CD8-positive, alpha-beta memory T cell (primary cell): Measurements from ENCODE around the gene NCBP3. TPM values are rescaled to one million over a fixed set of nuclear protein-coding genes. Genes with fewer than 3 reads are reported as not detected.

ENCODE experiments used
- CTCF ChIA-PET: fragments of 350-600 bp; sonication (Branson Sonifier 250); formaldehyde crosslinking; loops from one replicate; lab custom pipeline; 2021; ENCODE audit warnings: antibody characterized with exemption; lab: Charles Lee
- POLR2A ChIA-PET: fragments of 350-600 bp; sonication (Branson Sonifier 250); formaldehyde crosslinking; loops from one replicate; lab custom pipeline; 2021; ENCODE audit warnings: antibody characterized with exemption; lab: Charles Lee
- DNase-seq, 5 donors: peaks; one replicate each; pipeline versions ENCODE4 v3.0.0 to v3.0.0-alpha.2; 2020 to 2022; ENCODE audit warnings: mixed read lengths in 1 of 5
- H3K27ac ChIP-seq: one replicate; pipeline ENCODE4 v1.7.0; 2013; ENCODE audit warnings: low read depth, mild to moderate bottlenecking, low read length, moderate library complexity
- H3K27me3 ChIP-seq: 2 replicates; pipeline ENCODE4 v1.7.0; 2013; ENCODE audit warnings: low read length, mild to moderate bottlenecking; ENCODE audit not compliant: insufficient read depth, poor library complexity, severe bottlenecking
- H3K36me3 ChIP-seq: 2 replicates; pipeline ENCODE4 v1.7.0; 2013; ENCODE audit warnings: mild to moderate bottlenecking, low read length, moderate library complexity; ENCODE audit not compliant: insufficient read depth
- H3K4me1 ChIP-seq: 2 replicates; pipeline ENCODE4 v1.7.0; 2013; ENCODE audit warnings: mild to moderate bottlenecking, low read length, moderate library complexity; ENCODE audit not compliant: insufficient read depth
- H3K4me3 ChIP-seq: 2 replicates; pipeline ENCODE4 v1.7.0; 2013; ENCODE audit warnings: mild to moderate bottlenecking, low read length
- H3K9me3 ChIP-seq: 2 replicates; pipeline ENCODE4 v1.7.0; 2013; ENCODE audit warnings: mild to moderate bottlenecking, low read length
- H3K27ac Mint-ChIP-seq, 8 donors: one replicate each; pipeline ENCODE4 v1.8.0; 2020 to 2021; ENCODE audit warnings: mixed read lengths in 8 of 8, mild to moderate bottlenecking in 6 of 8, inconsistent platforms in 3 of 8, moderate library complexity in 3 of 8
- H3K27me3 Mint-ChIP-seq, 2 donors: one replicate each; pipeline ENCODE4 v1.8.0; 2020 to 2021; ENCODE audit warnings: mixed read lengths in 2 of 2, mild to moderate bottlenecking in 1 of 2, moderate library complexity in 1 of 2
- H3K36me3 Mint-ChIP-seq, 3 donors: one replicate each; pipeline ENCODE4 v1.8.0; 2020 to 2021; ENCODE audit warnings: mixed read lengths in 3 of 3, inconsistent platforms in 1 of 3, mild to moderate bottlenecking in 1 of 3
- H3K4me1 Mint-ChIP-seq, 3 donors: one replicate each; pipeline ENCODE4 v1.8.0; 2020 to 2021; ENCODE audit warnings: mixed read lengths in 3 of 3, inconsistent platforms in 1 of 3, mild to moderate bottlenecking in 1 of 3
- H3K4me3 Mint-ChIP-seq, 7 donors: one replicate each; pipeline ENCODE4 v1.8.0; 2020 to 2021; ENCODE audit warnings: mixed read lengths in 7 of 7, mild to moderate bottlenecking in 6 of 7, moderate library complexity in 4 of 7, inconsistent platforms in 2 of 7
- H3K9me3 Mint-ChIP-seq, 5 donors: one replicate each; pipeline ENCODE4 v1.8.0; 2020 to 2022; ENCODE audit warnings: mixed read lengths in 5 of 5, mild to moderate bottlenecking in 3 of 5, moderate library complexity in 2 of 5, inconsistent platforms in 1 of 5
- polyA plus RNA-seq: library from polyadenylated mRNA; unstranded; fragments of 300-500 nt; fragmentation: Illumina TruSeq; gene quantifications from one replicate; pipeline ENCODE4 v1.2.3, GENCODE V29; 2021
- total RNA-seq, 2 experiments: library from RNA; stranded (reverse); gene quantifications; one replicate each; pipeline ENCODE4 v1.2.3, GENCODE V29; 2021

The NCBP3 gene
- total and polyA plus RNA-seq, 3 experiments from 2014 or later: 18.0 to 42.0 (median 39.9) TPM

DNA sequence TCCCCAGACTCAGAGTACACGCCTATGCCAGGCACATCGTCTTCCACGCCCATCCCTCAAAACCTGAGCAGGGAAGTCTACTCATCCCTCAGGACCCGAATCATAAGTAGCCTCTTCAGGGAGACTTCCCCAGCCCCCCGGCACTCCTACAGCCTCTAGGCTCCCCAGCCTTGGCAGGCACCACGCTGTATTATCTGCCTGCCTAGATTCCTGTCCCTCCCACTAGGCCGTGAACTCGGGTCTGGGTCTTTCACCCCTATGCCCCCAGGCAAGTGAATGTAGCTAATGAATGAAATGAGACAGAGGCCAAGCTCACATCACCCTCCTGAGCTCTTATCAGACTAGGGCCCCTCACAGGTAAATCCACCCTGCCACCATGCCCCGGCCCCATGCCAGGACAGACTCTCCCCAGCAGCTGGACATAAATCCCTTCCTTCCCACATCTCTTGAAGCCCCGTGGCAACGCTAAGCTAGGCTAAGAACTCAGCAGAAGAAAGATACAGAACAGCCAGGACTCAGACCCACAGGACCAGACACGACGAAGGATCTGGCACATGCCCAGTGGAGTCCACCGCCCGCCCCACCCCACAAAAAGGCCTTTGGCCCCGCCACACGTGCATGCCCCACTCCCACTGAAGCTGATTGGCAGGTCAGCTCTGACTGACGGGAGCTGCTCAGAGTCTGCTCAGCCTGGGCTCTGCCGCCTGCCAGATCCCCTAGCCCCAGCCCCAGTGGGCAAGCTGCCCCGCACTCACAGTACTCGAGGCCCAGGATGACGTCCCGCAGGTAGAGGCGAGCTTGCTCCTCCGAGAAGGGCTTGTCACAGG lies 33.8 kb upstream of the NCBP3 start:
- Mint-ChIP-seq H3K9me3 (no peaks in the 10 kb centered on the region), H3K27ac (peak overlapping the region in 2 of 8 donors; percentile 70 to 72), H3K36me3 (peaks cover 0 to 10% (median 0%) of the 10 kb centered on the region in 3 donors), H3K4me1 (no peaks in the 10 kb centered on the region), H3K27me3 (no peaks in the 10 kb centered on the region), H3K4me3 (no peak overlapping the region)
- ChIA-PET CTCF (interaction anchor here (1.0 kb wide), 1 partner anchor 34 kb away, joined by 5 read pairs; the partner anchor contains the start of gene NCBP3), POLR2A (no interaction called here)
- H3K36me3 ChIP-seq: no peaks in the 10 kb centered on the region
- H3K27me3 ChIP-seq: no peaks in the 10 kb centered on the region
- H3K9me3 ChIP-seq: no peaks in the 10 kb centered on the region
- no peak overlapping the region for H3K27ac ChIP-seq
- H3K4me3 ChIP-seq: no peak overlapping the region
- H3K4me1 ChIP-seq: no peaks in the 10 kb centered on the region
- DNase-seq: no peak

DNA sequence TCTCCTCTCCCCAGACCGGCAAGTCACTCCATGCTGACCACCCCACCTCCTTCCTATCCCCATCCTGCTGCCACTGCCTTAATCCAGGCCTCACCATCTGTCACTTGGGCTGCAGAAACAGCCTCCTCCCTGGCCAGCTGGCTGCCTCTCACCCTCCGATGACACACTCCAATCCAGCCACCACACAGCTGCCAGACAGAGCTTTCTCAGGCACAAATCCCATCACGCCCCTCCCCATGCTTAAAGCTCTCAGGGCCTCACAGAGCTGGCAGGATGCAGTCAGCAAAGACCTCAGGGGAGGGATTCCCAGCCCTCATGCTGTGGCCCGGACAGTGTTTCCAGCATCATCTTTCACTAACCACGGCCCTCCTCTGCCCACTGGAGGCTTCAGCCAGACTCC lies 33.1 kb upstream of the NCBP3 start:
- H3K4me1 ChIP-seq: no peaks in the 10 kb centered on the region
- H3K27me3 ChIP-seq: no peaks in the 10 kb centered on the region
- Mint-ChIP-seq H3K4me1 (no peaks in the 10 kb centered on the region), H3K27me3 (no peaks in the 10 kb centered on the region), H3K4me3 (no peak overlapping the region), H3K9me3 (no peaks in the 10 kb centered on the region), H3K36me3 (peaks cover 0 to 10% (median 0%) of the 10 kb centered on the region in 3 donors), H3K27ac (peak overlapping the region in 1 of 8 donors; percentile 72)
- H3K36me3 ChIP-seq: no peaks in the 10 kb centered on the region
- H3K4me3 ChIP-seq: no peak overlapping the region
- ChIA-PET POLR2A (no interaction called here), CTCF (interaction anchor here (2.5 kb wide), 1 partner anchor 16 kb away, joined by 8 read pairs; no protein-coding TSS in a partner anchor)
- H3K9me3 ChIP-seq: no peaks in the 10 kb centered on the region
- H3K27ac ChIP-seq: no peak overlapping the region
- no peak for DNase-seq

DNA sequence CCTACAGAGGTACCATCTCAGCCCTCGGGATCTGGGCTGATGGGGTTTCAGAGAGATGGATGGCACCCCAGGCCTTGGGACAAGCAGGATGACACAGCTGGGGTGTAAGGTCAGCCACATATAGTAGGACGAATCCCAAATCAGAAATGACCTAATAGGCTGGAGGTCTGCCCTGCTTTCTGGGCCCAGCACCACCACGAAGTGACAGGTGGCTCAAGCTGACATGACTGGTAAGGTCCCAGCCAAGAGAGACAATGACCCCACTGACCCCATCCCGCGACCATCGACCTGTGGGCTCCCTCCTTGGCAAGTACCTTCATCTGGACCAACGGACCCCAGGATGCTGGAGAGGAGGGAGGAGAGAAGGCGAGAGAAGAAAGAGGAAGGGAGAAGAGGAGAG lies 31.2 kb upstream of the NCBP3 start:
- H3K4me1 Mint-ChIP-seq: no peaks in the 10 kb centered on the region
- no peak overlapping the region for H3K4me3 ChIP-seq
- CTCF ChIA-PET: interaction anchor here (2.5 kb wide), 1 partner anchor 14 kb away, joined by 8 read pairs; no protein-coding TSS in a partner anchor

DNA sequence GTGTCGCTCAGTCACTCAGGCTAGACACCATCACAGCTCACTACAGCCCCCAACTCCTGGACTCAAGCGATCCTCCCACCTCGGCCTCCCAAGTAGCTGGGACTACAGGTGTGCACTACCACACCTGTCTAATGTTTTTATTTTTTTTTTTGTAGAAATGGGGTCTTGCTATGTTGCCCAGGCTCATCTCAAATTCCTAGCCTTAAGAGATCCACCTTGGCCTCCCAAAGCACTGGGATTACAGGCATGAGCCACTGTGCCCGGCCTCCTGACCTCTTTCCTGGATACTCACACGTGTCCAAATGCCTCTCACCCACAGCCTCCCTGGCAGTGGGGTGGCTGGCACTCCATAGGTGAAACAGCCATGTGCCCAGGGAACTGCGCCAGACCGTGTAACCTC lies 29.3 kb upstream of the NCBP3 start:
- no peak overlapping the region for H3K4me3 ChIP-seq
- ChIA-PET CTCF (no interaction called here), POLR2A (no interaction called here)
- no peaks in the 10 kb centered on the region for H3K27me3 ChIP-seq
- no peaks in the 10 kb centered on the region for H3K9me3 Mint-ChIP-seq
- H3K4me1 ChIP-seq: no peaks in the 10 kb centered on the region
- no peak overlapping the region for H3K27ac ChIP-seq
- H3K27ac Mint-ChIP-seq: peak overlapping the region in 1 of 8 donors; percentile 75
- no peaks in the 10 kb centered on the region for H3K9me3 ChIP-seq
- H3K36me3 Mint-ChIP-seq: peaks cover 0 to 14% (median 0%) of the 10 kb centered on the region in 3 donors
- peaks cover 5 to 6% (median 5%) of the 10 kb centered on the region in 3 donors for H3K4me1 Mint-ChIP-seq
- H3K36me3 ChIP-seq: no peaks in the 10 kb centered on the region
- no peaks in the 10 kb centered on the region for H3K27me3 Mint-ChIP-seq
- H3K4me3 Mint-ChIP-seq: no peak overlapping the region
- DNase-seq: no peak

More for the DNA sequence above, 31.2 kb upstream of the NCBP3 start:
- H3K9me3 ChIP-seq: no peaks in the 10 kb centered on the region
- H3K27me3 ChIP-seq: no peaks in the 10 kb centered on the region
- H3K4me1 ChIP-seq: no peaks in the 10 kb centered on the region
- H3K36me3 ChIP-seq: no peaks in the 10 kb centered on the region
- H3K9me3 Mint-ChIP-seq: no peaks in the 10 kb centered on the region
- no peak overlapping the region for H3K27ac Mint-ChIP-seq
- H3K27me3 Mint-ChIP-seq: no peaks in the 10 kb centered on the region
- POLR2A ChIA-PET: no interaction called here
- H3K4me3 Mint-ChIP-seq: no peak overlapping the region
- peaks cover 0 to 14% (median 0%) of the 10 kb centered on the region in 3 donors for H3K36me3 Mint-ChIP-seq
- H3K27ac ChIP-seq: no peak overlapping the region
- DNase-seq: no peak

DNA sequence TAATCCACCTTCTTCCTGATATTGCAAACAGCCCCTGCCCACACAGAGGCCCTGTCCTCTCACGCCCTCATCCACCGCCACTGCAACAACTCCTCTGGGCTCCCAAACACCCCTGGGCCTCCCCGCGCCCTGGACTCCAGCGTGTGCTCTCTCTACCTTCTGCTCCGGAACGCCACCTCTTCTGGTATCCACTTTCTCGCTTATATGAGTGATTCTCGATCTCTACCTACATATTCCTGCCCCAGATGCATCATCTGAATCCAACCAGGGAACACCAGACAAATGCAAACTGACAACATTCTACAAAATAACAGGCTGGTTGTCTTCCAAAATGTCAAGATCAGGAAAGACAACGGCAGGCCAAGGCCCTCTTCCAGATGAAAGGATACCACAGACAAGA lies 27.8 kb upstream of the NCBP3 start:
- DNase-seq: no peak
- Histone ChIP-seq H3K27ac (no peak overlapping the region), H3K4me3 (no peak overlapping the region), H3K4me1 (no peaks in the 10 kb centered on the region), H3K27me3 (no peaks in the 10 kb centered on the region), H3K36me3 (no peaks in the 10 kb centered on the region), H3K9me3 (no peaks in the 10 kb centered on the region)
- H3K4me3 Mint-ChIP-seq: no peak overlapping the region
- POLR2A ChIA-PET: no interaction called here
- H3K36me3 Mint-ChIP-seq: peaks cover 0 to 12% (median 0%) of the 10 kb centered on the region in 3 donors
- CTCF ChIA-PET: no interaction called here
- H3K9me3 Mint-ChIP-seq: no peaks in the 10 kb centered on the region
- peaks cover 5 to 6% (median 5%) of the 10 kb centered on the region in 3 donors for H3K4me1 Mint-ChIP-seq
- peak overlapping the region in 2 of 8 donors; percentile 18 to 50 for H3K27ac Mint-ChIP-seq
- H3K27me3 Mint-ChIP-seq: no peaks in the 10 kb centered on the region

DNA sequence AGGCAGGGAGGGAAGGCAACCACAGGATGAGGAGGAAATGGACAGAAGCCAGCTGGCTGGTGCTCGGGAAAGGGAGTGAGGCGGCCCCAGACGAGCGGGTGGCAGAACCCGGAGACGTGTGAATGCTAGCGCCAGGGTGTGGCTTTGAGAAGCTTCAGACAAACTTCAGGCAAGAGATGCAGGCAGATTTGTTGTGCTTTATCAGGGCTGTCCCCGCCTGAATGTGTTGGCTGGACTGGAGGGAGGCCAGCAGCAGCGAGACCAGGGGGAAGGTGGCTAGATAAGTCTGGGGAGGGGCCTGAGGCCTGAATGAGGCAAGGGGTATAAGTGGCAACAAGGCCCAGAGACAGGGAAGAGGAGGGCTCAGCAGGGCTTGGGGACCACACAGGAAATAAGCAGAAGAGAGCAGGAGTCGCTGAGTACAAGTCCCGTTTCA lies 24.8 kb upstream of the NCBP3 start:
- peak overlapping the region; percentile 16 to 90 (median 57) for H3K4me3 Mint-ChIP-seq
- H3K9me3 Mint-ChIP-seq: no peaks in the 10 kb centered on the region
- Histone ChIP-seq H3K36me3 (no peaks in the 10 kb centered on the region), H3K27ac (peak overlapping the region; percentile 35), H3K4me1 (no peaks in the 10 kb centered on the region), H3K4me3 (no peak overlapping the region), H3K27me3 (no peaks in the 10 kb centered on the region), H3K9me3 (no peaks in the 10 kb centered on the region)
- CTCF ChIA-PET: no interaction called here
- H3K36me3 Mint-ChIP-seq: peaks cover 0 to 9% (median 0%) of the 10 kb centered on the region in 3 donors
- H3K27ac Mint-ChIP-seq: peak overlapping the region; percentile 78 to 97 (median 92)
- POLR2A ChIA-PET: no interaction called here
- H3K4me1 Mint-ChIP-seq: peaks cover 5 to 6% (median 5%) of the 10 kb centered on the region in 3 donors
- DNase-seq: peak in 2 of 5 donors; percentile 18 to 21
- no peaks in the 10 kb centered on the region for H3K27me3 Mint-ChIP-seq

DNA sequence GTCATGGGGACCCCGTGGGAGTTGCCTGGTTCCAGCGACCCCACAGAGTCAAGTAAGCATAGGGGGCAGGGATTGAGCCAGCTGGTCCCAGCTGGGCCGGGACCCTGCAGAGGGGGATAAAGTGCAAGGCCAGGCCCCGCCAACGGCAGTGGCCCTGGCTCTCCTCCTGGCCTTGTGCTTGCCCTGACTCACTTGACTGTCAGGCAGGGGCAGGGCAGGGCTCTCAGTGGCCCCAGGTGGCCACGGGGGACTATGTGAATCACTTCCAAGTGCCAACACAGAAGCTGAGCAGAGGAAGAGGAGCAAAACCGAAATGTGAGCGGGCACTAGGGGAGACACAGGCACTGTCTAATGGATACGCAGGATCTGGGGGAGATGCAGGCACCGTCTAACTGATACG lies 21.6 kb upstream of the NCBP3 start:
- Mint-ChIP-seq H3K36me3 (no peaks in the 10 kb centered on the region), H3K27me3 (no peaks in the 10 kb centered on the region), H3K27ac (peak overlapping the region in 2 of 8 donors; percentile 29 to 82), H3K4me1 (peaks cover 5 to 6% (median 5%) of the 10 kb centered on the region in 3 donors), H3K4me3 (no peak overlapping the region), H3K9me3 (no peaks in the 10 kb centered on the region)
- Histone ChIP-seq H3K9me3 (no peaks in the 10 kb centered on the region), H3K4me1 (no peaks in the 10 kb centered on the region), H3K27me3 (no peaks in the 10 kb centered on the region), H3K27ac (no peak overlapping the region), H3K4me3 (no peak overlapping the region), H3K36me3 (no peaks in the 10 kb centered on the region)
- ChIA-PET POLR2A (no interaction called here), CTCF (no interaction called here)
- DNase-seq: no peak

DNA sequence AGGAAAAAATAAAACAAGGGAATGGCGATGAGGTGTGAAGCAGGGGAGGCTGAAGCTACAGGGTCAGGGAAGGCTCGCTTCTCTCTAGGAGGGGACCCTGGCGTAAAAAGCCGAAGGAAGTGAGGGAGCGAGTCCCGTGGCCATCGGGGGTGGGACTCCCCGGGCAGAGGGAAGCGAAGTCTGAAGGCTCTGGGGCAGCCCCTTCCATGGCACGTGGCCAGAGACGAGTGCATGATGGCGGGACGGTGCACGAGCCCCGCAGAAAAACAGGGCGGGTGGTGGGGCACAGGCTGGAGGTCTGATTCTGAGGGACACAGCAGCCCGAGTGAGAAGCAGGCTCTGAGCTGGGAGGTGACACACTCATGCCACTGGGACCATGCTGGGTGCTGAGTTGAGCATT lies 21.1 kb upstream of the NCBP3 start:
- H3K27me3 ChIP-seq: no peaks in the 10 kb centered on the region
- H3K4me1 ChIP-seq: no peaks in the 10 kb centered on the region
- H3K27ac ChIP-seq: no peak overlapping the region
- CTCF ChIA-PET: interaction anchor here (1.2 kb wide), 1 partner anchor 207 kb away, joined by 3 read pairs; no protein-coding TSS in a partner anchor
- H3K4me3 Mint-ChIP-seq: no peak overlapping the region
- no peak overlapping the region for H3K4me3 ChIP-seq
- no peaks in the 10 kb centered on the region for H3K9me3 ChIP-seq
- POLR2A ChIA-PET: no interaction called here
- no peaks in the 10 kb centered on the region for H3K27me3 Mint-ChIP-seq
- H3K9me3 Mint-ChIP-seq: no peaks in the 10 kb centered on the region
- H3K36me3 Mint-ChIP-seq: no peaks in the 10 kb centered on the region
- H3K27ac Mint-ChIP-seq: peak overlapping the region in 3 of 8 donors; percentile 6 to 29 (median 8)
- DNase-seq: no peak
- H3K36me3 ChIP-seq: no peaks in the 10 kb centered on the region
- peaks cover 5 to 6% (median 5%) of the 10 kb centered on the region in 3 donors for H3K4me1 Mint-ChIP-seq
